DOHH2 (cell line): ENCODE results near the gene SLC38A11.

Source experiments
- H3F3A ChIP-seq: fragments of 200-600 bp; sonication (generic), shearing (Covaris generic); 2 replicates; pipeline ENCODE4 v1.6.0; 2016; ENCODE audit warnings: antibody characterized with exemption, mild to moderate bottlenecking; ENCODE audit not compliant: control insufficient read depth, insufficient read depth
- H3K27ac ChIP-seq: fragments of 200-600 bp; sonication (generic); 2 replicates; pipeline ENCODE4 v1.5.1; 2014; ENCODE audit warnings: low read depth, mild to moderate bottlenecking, low read length, moderate library complexity
- H3K27me3 ChIP-seq: fragments of 200-600 bp; sonication (generic); 2 replicates; pipeline ENCODE4 v1.6.1; 2014; ENCODE audit warnings: mild to moderate bottlenecking, low read length, mixed read lengths; ENCODE audit not compliant: control insufficient read depth
- H3K36me3 ChIP-seq: fragments of 200-600 bp; sonication (generic); 2 replicates; pipeline ENCODE4 v1.6.1; 2014; ENCODE audit warnings: mild to moderate bottlenecking, low read length, moderate library complexity, mixed read lengths; ENCODE audit not compliant: control insufficient read depth
- H3K4me1 ChIP-seq: fragments of 200-600 bp; sonication (generic); 2 replicates; pipeline ENCODE4 v1.6.1; 2014; ENCODE audit warnings: mild to moderate bottlenecking, low read length, mixed read lengths; ENCODE audit not compliant: control insufficient read depth
- H3K4me2 ChIP-seq: fragments of 200-600 bp; sonication (generic); 2 replicates; pipeline ENCODE4 v1.6.0; 2014; ENCODE audit warnings: mild to moderate bottlenecking, low read length, moderate library complexity
- H3K4me3 ChIP-seq: fragments of 200-600 bp; sonication (generic); 2 replicates; pipeline ENCODE4 v1.5.1; 2014; ENCODE audit warnings: mild to moderate bottlenecking, low read length, mixed read lengths
- H3K79me2 ChIP-seq: fragments of 200-600 bp; sonication (generic); 2 replicates; pipeline ENCODE4 v1.6.1; 2014; ENCODE audit warnings: mild to moderate bottlenecking, low read length, mixed read lengths; ENCODE audit not compliant: control insufficient read depth
- H3K9me2 ChIP-seq: fragments of 200-600 bp; sonication (generic); replicated peaks from 2 replicates; pipeline ENCODE4 v1.6.1; 2014; ENCODE audit warnings: mild to moderate bottlenecking, low read length, mixed read lengths; ENCODE audit not compliant: control insufficient read depth
- H3K9me3 ChIP-seq: fragments of 200-600 bp; sonication (generic); 2 replicates; pipeline ENCODE4 v1.6.1; 2014; ENCODE audit warnings: antibody characterized with exemption, low read length, mixed read lengths; ENCODE audit not compliant: control insufficient read depth, insufficient read depth
- H4K20me1 ChIP-seq: fragments of 200-600 bp; sonication (generic); 2 replicates; pipeline ENCODE4 v1.6.0; 2014; ENCODE audit warnings: low read depth, mild to moderate bottlenecking, antibody characterized with exemption, low read length, moderate library complexity; ENCODE audit not compliant: control insufficient read depth, insufficient read depth
- CTCF ChIP-seq: fragments of 200-600 bp; sonication (generic); IDR thresholded peaks from one replicate; pipeline ENCODE4 v1.5.1; 2014; ENCODE audit warnings: antibody characterized with exemption, mild to moderate bottlenecking, low read depth, low read length; ENCODE audit not compliant: poor library complexity, severe bottlenecking
- EZH2phosphoT487 ChIP-seq: fragments of 200-600 bp; sonication (generic); IDR thresholded peaks from 2 replicates; pipeline ENCODE4 v1.6.1; 2017; ENCODE audit warnings: borderline replicate concordance, mild to moderate bottlenecking, antibody characterized with exemption, low read length, moderate library complexity, mixed read lengths

Gene SLC38A11

DNA sequence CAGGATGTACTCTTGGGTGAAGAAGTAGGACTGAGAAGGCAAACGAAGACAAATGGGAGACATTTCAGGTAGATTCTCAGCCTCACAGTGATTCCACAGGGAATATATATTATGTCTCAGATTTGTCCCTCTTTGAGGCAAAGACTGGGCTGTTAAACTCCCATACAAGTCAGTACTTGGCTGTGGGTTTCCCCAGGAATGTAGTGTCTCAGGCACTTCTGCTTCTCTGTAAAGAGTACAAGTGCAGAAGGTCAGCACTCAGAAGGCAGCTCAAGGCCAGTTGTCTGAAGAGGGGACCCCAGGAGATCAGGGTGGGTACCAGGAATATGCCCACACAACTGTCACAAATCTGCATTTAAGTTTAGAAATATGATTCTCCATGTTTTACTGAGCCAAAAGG is 73.8 kb downstream of the SLC38A11 start:
- TF ChIP-seq EZH2phosphoT487 (no peak), CTCF (no peak)
- Histone ChIP-seq H3K4me3 (no peak overlapping the region), H4K20me1 (no peaks in the 10 kb centered on the region), H3K9me2 (no peaks in the 10 kb centered on the region), H3K27me3 (no peaks in the 10 kb centered on the region), H3K36me3 (no peaks in the 10 kb centered on the region), H3K79me2 (no peaks in the 10 kb centered on the region), H3F3A (no peaks in the 10 kb centered on the region), H3K27ac (no peak overlapping the region), H3K4me2 (no peak overlapping the region), H3K4me1 (peaks cover 3% of the 10 kb centered on the region; the same call in 1 of the 2 replicates), H3K9me3 (no peaks in the 10 kb centered on the region)

DNA sequence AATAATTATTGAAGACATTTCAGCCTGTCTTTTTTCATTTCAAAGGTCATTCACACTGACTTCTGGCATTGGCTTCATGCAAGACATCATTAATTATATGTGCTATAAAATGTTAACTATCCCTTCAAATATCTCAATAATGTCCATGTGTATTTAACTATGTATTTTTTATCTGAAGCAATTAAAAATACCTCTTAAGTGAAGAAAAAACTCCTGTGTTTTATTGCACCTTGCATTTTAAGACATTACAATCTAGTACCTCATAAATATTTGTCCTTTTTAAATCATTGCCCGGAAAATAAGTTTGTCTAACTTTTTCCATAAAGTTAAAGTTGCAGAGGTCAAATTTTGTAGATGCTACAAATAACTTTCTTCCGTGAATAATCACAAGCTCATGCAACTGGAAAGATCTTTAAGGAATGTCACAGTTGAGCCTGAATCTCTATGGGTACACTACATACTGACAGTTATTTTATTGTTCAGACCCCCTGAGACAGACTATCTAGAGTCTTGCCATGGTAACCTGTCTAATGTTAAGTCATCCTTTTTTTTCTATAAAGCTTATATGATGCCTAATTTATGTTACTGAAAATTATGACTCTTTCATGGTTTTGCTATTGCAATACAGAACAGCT is 75.3 kb downstream of the SLC38A11 start:
- H3K79me2 ChIP-seq, result no peaks in the 10 kb centered on the region
- peaks cover 3% of the 10 kb centered on the region; the same call in 1 of the 2 replicates for H3K4me1 ChIP-seq
- no peak overlapping the region for H3K4me2 ChIP-seq
- no peaks in the 10 kb centered on the region for H4K20me1 ChIP-seq
- no peaks in the 10 kb centered on the region for H3K36me3 ChIP-seq
- no peaks in the 10 kb centered on the region for H3K9me3 ChIP-seq
- no peak overlapping the region for H3K4me3 ChIP-seq
- TF ChIP-seq EZH2phosphoT487 (no peak), CTCF (no peak)
- no peaks in the 10 kb centered on the region; the same call in 1 of the 2 replicates for H3K9me2 ChIP-seq
- H3K27me3 ChIP-seq, result no peaks in the 10 kb centered on the region
- no peaks in the 10 kb centered on the region for H3F3A ChIP-seq
- no peak overlapping the region for H3K27ac ChIP-seq

DNA sequence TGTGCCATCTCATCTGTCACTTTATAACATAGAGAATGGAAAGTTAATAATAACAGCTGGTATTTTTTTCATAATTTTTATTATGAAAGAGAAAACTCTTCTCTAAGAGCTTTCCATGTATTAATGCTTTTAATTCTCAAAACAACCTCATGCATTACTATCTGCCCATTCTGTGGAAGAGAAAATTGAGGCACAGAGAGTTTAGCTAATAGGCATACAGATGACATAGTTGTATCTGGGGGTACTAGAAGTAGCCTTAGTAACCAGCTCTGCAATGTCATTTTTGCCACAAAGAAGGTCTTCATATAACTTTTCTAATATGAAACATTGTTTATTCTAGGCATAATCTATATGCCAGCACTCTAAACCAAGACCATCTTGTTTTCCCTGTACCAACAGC is 77.4 kb downstream of the SLC38A11 start:
- Histone ChIP-seq H3K36me3 (no peaks in the 10 kb centered on the region), H4K20me1 (no peaks in the 10 kb centered on the region), H3K9me3 (no peaks in the 10 kb centered on the region), H3K4me1 (peaks cover 3% of the 10 kb centered on the region; the same call in 1 of the 2 replicates), H3K4me3 (no peak overlapping the region), H3K79me2 (no peaks in the 10 kb centered on the region), H3K4me2 (no peak overlapping the region), H3K27me3 (no peaks in the 10 kb centered on the region), H3K9me2 (no peaks in the 10 kb centered on the region; the same call in 1 of the 2 replicates), H3F3A (no peaks in the 10 kb centered on the region), H3K27ac (no peak overlapping the region)
- TF ChIP-seq EZH2phosphoT487, result no peak
- no peak for TF ChIP-seq CTCF
